ENCODE results near the gene LRRFIP1. TPM values are rescaled to one million over a fixed set of nuclear protein-coding genes. Genes with fewer than 3 reads are reported as not detected.

LRRFIP1 gene
- polyA plus RNA-seq, 1 donor from 2014 or later = 96.3 TPM

DNA sequence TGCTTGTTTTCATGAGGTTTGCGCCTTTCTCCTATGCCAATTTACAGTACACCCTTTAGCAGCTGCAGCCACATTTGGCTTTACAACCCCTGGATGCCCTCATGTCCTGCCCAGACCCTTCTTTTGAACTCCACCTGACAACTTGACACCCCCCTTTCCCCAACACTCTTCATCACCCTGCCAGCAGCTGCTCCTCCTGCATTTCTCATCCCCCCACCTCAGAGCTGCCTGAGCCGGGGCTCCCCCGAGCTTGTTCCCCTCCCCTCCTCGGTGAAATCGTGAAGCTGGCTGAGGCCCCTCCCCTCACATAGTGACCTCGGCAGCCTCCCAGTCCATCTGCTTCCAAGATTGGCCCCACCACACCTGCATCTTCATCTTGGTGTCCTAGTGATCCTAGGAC, 40.5 kb downstream of the LRRFIP1 start:
- Histone ChIP-seq H2AFZ (ENCODE audit: low read depth, low read length) (no peak overlapping the region), H3K4me2 (ENCODE audit: low read length) (no peak overlapping the region), H3F3A (ENCODE audit: insufficient read depth, low read length, poor library complexity, severe bottlenecking) (peaks cover 3% of the 10 kb centered on the region), H3K27ac (ENCODE audit: low read length) (no peak overlapping the region), H3K4me3 (ENCODE audit: low read length) (no peak overlapping the region), H3K79me2 (replicated peaks; ENCODE audit: insufficient read depth, low read length) (peaks cover 13% of the 10 kb centered on the region), H3K9ac (ENCODE audit: low read length) (no peak overlapping the region), H3K27me3 (ENCODE audit: insufficient read depth, low read depth, low read length) (no peaks in the 10 kb centered on the region), H4K20me1 (ENCODE audit: insufficient read depth) (no peaks in the 10 kb centered on the region), H3K9me2 (ENCODE audit: insufficient read depth, low read length) (no peaks in the 10 kb centered on the region), H3K36me3 (ENCODE audit: insufficient read depth, low read length) (no peaks in the 10 kb centered on the region), H3K9me3 (ENCODE audit: low read length) (no peaks in the 10 kb centered on the region)
- TF ChIP-seq EZH2 (IDR thresholded peaks at IDR 0.05; ENCODE audit: borderline replicate concordance, insufficient read depth, low read length, poor library complexity, severe bottlenecking) (no peak), POLR2AphosphoS5 (IDR thresholded peaks at IDR 0.05) (no peak), CTCF (IDR thresholded peaks at IDR 0.05; ENCODE audit: poor library complexity, severe bottlenecking) (no peak), SMC3 (conservative IDR thresholded peaks at IDR 0.05; ENCODE audit: poor library complexity) (no peak), TAF1 (IDR thresholded peaks at IDR 0.05; ENCODE audit: low read depth) (no peak), EP300 (conservative IDR thresholded peaks at IDR 0.05; ENCODE audit: poor library complexity, severe bottlenecking) (no peak), RAD21 (conservative IDR thresholded peaks at IDR 0.05) (no peak), MXI1 (conservative IDR thresholded peaks at IDR 0.05; ENCODE audit: poor library complexity, severe bottlenecking) (no peak)
- TF ChIP-seq, protein P1, sequence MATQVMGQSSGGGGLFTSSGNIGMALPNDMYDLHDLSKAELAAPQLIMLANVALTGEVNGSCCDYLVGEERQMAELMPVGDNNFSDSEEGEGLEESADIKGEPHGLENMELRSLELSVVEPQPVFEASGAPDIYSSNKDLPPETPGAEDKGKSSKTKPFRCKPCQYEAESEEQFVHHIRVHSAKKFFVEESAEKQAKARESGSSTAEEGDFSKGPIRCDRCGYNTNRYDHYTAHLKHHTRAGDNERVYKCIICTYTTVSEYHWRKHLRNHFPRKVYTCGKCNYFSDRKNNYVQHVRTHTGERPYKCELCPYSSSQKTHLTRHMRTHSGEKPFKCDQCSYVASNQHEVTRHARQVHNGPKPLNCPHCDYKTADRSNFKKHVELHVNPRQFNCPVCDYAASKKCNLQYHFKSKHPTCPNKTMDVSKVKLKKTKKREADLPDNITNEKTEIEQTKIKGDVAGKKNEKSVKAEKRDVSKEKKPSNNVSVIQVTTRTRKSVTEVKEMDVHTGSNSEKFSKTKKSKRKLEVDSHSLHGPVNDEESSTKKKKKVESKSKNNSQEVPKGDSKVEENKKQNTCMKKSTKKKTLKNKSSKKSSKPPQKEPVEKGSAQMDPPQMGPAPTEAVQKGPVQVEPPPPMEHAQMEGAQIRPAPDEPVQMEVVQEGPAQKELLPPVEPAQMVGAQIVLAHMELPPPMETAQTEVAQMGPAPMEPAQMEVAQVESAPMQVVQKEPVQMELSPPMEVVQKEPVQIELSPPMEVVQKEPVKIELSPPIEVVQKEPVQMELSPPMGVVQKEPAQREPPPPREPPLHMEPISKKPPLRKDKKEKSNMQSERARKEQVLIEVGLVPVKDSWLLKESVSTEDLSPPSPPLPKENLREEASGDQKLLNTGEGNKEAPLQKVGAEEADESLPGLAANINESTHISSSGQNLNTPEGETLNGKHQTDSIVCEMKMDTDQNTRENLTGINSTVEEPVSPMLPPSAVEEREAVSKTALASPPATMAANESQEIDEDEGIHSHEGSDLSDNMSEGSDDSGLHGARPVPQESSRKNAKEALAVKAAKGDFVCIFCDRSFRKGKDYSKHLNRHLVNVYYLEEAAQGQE (IDR thresholded peaks at IDR 0.05; ENCODE audit: borderline replicate concordance) = no peak

DNA sequence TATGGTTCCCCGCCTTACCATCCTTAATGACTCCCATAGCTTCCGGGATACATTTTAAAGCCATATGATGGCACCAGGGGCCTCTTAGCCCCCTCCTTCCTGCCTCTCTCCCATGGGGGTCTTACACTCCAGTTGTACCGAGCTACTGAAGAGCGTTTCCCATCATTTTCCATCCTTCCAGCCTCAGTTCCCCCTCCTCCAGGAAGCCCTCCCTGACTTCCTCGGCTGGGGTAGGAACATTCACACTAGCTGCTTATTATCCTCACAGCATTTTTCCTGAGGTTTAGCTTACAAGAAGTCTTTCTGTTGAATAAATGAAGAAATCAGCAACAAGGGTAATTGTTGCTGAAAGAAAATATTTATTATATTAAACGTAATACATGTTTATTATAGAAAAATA, 41.1 kb downstream of the LRRFIP1 start:
- H3K4me2 ChIP-seq (ENCODE audit: low read length) = no peak overlapping the region
- H3K27me3 ChIP-seq (ENCODE audit: insufficient read depth, low read depth, low read length) = no peaks in the 10 kb centered on the region
- peaks cover 13% of the 10 kb centered on the region for H3K79me2 ChIP-seq (replicated peaks; ENCODE audit: insufficient read depth, low read length)
- H3K4me3 ChIP-seq (ENCODE audit: low read length) = no peak overlapping the region
- H3K9me3 ChIP-seq (ENCODE audit: low read length) = no peaks in the 10 kb centered on the region
- H3K9ac ChIP-seq (ENCODE audit: low read length) = no peak overlapping the region
- no peaks in the 10 kb centered on the region for H3K36me3 ChIP-seq (ENCODE audit: insufficient read depth, low read length)
- H2AFZ ChIP-seq (ENCODE audit: low read depth, low read length) = no peak overlapping the region
- H3K9me2 ChIP-seq (ENCODE audit: insufficient read depth, low read length) = no peaks in the 10 kb centered on the region
- H3K27ac ChIP-seq (ENCODE audit: low read length) = no peak overlapping the region
- TF ChIP-seq MXI1 (conservative IDR thresholded peaks at IDR 0.05; ENCODE audit: poor library complexity, severe bottlenecking) = no peak
- no peak for TF ChIP-seq POLR2AphosphoS5 (IDR thresholded peaks at IDR 0.05)
- no peak for TF ChIP-seq EP300 (conservative IDR thresholded peaks at IDR 0.05; ENCODE audit: poor library complexity, severe bottlenecking)
- TF ChIP-seq, protein P1 (IDR thresholded peaks at IDR 0.05; ENCODE audit: borderline replicate concordance) = no peak
- no peak for TF ChIP-seq TAF1 (IDR thresholded peaks at IDR 0.05; ENCODE audit: low read depth)
- no peak for TF ChIP-seq CTCF (IDR thresholded peaks at IDR 0.05; ENCODE audit: poor library complexity, severe bottlenecking)
- no peak for TF ChIP-seq RAD21 (conservative IDR thresholded peaks at IDR 0.05)
- TF ChIP-seq SMC3 (conservative IDR thresholded peaks at IDR 0.05; ENCODE audit: poor library complexity) = no peak
- peaks cover 3% of the 10 kb centered on the region for H3F3A ChIP-seq (ENCODE audit: insufficient read depth, low read length, poor library complexity, severe bottlenecking)
- H4K20me1 ChIP-seq (ENCODE audit: insufficient read depth) = no peaks in the 10 kb centered on the region
